Stimulated activated CD4-positive, alpha-beta T cell treated with anti-CD3 and anti-CD28 coated beads, Interleukin-2, amount 100 ng/mL, for 24 hours (primary cell): ENCODE data around the gene GALNT15.

Experiments used
- DNase-seq, 2 donors: peaks; one replicate each; pipeline ENCODE4 v3.0.0-alpha.2; 2020

The GALNT15 gene

DNA sequence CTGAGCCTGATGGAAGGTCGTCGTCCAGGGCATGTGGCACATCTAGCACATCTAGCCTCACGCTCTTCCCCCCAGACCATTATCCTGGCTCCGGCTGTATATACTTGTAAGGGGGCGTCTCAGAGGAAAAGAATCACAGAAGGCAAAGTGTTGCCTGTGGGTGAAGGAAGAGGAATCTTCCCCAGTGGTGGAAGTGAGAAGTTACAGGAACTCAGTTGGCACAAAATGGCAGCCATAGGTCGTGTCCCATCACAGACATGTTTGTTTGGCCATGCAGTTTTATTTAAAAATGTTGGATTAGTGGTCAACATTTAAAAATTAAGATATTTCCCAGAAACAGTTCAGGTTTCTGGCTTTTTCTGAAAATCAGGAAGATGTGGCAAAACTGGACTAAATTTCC lies 13.6 kb downstream of the GALNT15 start:
- DNase-seq = no peak

DNA sequence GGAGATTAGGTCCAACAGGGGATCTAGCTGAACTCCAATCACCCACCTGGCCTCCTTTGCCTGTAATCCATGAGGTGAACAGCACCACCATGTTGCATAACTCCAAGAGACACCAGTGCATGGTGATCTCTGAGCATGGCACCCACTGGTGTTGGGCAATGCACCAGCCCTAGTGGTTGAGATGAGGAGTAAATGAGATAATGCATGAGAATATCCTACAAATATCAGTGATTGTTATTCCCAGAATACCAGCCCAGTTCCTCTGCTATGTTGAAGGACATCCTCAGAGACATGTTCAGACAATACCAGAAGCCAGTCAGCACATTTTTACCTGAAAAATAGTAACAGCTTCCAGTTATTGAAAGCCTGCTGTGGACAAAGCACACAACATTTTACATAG lies 14.7 kb downstream of the GALNT15 start:
- no peak for DNase-seq

DNA sequence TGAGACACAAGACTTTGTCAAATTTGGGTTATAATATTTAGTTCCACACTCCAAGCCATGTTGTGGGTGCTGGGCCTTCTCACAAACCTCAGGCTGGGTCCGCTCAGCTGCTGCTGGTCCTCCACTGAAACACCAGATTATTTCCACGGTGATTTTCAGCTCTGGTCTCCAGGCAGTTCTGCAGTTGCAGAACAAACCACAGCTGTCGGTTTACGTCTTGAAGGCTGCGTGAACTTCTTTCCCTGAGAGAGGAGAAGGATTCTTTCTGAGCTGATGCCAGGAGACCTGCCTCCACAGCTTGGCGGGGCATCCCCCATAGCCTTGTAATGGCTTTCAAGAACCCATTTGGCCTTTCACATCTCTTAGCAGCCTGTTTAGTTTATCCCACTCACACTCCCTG lies 16.2 kb downstream of the GALNT15 start:
- no peak for DNase-seq

DNA sequence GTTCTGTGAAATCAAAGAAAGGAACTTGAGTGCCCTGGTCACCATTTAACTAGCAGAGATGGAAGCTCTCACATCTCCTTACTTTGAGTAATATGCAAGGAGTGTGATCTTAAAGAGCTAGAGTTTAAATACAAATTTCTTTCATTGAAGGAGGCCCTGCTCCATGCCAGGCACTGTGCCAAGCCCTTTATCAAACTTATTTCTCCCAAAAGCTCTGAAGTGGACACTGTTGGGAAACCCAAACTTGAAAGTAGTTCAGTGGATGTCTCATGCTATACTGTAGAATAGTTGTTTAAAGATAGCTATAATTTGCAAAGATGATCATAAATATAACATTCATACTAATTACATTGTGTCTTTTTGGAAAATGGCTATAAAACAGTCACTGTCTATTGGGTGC lies 17.1 kb downstream of the GALNT15 start:
- no peak for DNase-seq

GRCh38 chr3:16192176-16192811 lies 17.8 kb downstream of the GALNT15 start:
- no peak for DNase-seq

DNA sequence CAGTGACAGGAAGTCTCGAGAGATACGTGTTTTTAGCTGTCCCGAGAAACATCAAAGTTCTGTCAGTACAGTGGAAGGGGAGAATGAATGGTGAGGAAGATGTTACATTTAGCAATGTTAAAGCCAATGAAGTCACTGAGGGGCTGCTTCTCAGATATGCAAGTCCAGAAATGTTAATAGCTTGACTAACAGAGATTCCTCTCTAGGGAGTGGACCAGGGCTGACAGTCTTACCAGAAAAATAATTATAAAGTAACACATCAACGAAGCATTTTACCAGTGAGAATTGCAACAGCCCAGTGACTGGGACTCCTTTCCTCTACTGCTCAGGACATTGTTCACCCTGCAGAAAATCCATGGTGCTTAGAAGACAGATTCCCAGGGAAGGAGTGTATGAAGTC lies 23.9 kb downstream of the GALNT15 start:
- no peak for DNase-seq

DNA sequence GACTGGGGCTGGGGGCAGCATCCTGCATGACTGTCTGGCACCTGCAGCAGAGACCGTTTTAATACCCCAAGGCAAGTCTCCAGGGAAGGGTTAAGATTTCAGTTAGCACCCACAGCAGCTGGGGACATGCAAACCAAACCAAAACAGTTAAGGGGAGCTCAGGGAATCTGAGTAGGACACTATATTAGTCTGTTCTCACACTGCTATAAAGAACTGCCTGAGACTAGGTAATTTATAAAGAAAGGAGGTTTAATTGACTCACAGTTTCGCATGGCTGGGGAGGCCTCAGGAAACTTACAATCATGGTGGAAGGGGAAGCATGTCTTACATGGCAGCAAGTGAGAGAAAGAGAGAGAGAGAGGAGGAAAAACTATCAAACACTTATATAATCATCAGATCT lies 25.3 kb downstream of the GALNT15 start:
- no peak for DNase-seq

DNA sequence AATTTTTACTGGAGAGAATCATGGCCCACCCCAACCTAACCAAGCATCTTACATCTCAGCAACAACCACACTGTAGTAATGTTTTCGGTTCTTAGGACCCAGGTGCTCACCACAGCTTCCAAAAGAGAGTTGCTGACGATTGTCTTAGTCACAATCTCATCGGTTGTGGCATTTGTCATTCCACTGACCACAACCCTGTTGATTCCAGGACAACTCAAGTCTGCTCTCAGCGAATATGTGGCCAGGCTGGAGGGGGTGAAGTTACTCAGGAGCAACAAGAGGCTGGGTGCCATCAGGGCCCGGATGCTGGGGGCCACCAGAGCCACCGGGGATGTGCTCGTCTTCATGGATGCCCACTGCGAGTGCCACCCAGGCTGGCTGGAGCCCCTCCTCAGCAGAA lies 25.9 kb downstream of the GALNT15 start:
- peak in 1 of 2 donors; percentile 8 for DNase-seq

- DNase-seq = peak in 1 of 2 donors; percentile 4
Observed at GRCh38 chr3:16203031-16203430, 28.6 kb downstream of the GALNT15 start.

DNA sequence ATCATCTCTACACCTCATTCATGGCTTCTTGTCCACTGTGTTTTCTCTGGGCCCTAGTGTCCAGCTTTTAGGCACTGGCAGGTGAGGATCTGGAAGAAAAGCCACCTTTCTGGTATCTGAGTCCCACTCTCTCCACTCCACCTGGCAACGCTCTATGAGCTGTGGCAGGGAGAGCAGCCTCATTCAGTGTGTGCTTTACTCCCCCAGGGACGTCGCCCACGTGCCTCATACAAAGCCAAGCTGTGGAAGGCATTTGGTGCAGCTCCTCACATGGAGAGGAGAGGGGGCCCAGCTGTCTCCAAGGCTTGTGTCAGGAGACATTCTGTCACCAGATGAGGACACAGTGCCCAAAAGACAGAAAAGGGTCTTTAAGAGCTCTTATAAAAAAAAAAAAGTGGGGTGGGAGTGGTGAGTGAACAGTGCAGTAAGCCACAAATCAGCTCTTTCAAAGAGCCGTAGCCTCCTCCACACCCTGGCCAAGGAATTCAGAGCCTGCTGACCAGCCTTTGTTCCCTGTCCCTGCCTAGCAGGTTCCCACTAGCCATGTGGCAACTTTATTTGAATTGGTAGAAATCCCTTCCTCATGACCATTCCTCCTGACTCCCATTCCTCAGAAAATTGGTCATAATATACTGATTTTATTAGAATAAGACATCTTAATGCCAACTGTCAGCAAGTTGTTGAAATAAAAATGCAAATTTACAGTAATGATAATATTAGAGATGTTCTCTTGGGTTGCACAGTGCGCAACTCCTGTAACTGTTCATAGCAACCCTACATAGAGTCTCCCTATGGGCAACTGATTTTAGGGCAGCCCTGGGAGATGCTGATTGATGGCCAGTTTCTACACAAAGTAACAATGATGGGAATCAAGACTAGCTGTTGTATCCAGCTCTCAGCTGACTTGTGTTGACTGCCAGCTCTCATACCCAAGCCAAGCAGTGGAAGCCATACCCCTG lies 29.5 kb downstream of the GALNT15 start:
- no peak for DNase-seq

DNA sequence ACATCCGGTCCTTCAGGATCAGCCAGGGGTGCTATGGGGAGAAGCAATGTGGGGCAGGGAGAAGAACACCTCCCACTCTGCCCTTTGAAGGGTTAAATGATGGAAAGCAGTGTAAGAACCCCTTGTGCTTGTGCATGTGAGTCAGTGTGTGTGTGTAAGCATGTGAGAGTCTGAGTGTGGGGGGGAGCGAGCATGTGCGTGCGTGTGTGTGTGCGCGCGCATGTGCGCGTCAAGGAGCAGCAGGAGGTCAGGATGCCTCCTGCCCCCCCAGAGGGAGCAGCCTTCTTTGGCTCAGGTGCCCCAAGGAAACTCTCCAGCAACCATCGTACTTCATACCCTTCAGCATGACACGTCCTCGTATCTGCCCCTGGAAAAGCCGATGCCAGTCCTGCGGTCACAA lies 30.3 kb downstream of the GALNT15 start:
- no peak for DNase-seq

GRCh38 chr3:16205156-16205870 lies 30.8 kb downstream of the GALNT15 start:
- DNase-seq = no peak

GRCh38 chr3:16207031-16207430 lies 32.6 kb downstream of the GALNT15 start:
- no peak for DNase-seq

- no peak for DNase-seq
Observed at GRCh38 chr3:16211176-16211904, 36.9 kb downstream of the GALNT15 start.

DNA sequence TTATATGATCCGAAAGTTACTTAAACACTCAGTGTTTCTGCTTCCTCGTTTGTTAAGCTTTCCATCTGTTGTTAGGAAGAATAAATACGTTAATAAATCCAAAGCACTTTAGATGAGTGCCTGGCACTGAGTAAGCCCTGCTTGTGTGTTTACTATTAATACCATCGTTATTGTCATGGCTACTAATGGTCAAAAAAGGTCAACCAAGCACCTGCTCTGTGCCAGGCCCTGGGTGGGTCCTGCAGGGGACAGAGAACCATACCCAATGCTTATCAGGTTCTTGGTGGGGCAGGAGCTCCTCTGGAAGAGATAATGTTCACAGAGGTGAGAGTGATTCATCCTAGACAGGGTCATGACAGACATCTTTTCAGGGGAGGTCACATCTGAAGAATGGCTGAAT lies 39.9 kb downstream of the GALNT15 start:
- DNase-seq = no peak

DNA sequence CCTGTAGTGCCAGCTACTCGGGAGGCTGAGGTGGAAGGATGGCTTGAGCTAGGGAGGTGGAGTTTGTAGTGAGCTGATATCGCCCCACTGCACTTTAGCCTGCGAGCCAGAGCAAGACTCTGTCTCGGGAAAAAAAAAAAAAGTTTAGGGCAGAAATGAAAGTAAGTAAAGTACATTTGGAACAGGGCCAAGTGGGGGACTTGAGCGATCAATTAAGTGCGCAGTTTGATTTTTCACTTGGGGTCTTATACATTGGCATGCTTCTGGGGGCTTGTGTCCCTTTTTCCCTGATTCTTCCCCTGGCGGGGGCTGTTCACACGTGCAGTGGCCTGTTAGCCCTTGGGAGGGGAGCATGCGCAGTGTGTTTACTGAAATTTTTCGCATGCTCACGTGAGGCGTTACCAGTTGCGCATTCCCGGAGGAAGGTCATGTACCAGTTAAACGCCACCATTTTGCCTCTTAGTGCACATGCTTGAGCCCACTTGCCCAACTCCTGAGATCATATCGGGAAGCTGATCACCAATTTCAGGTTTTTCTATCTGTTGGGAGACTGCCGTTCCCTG lies 42.0 kb downstream of the GALNT15 start:
- DNase-seq = no peak

DNA sequence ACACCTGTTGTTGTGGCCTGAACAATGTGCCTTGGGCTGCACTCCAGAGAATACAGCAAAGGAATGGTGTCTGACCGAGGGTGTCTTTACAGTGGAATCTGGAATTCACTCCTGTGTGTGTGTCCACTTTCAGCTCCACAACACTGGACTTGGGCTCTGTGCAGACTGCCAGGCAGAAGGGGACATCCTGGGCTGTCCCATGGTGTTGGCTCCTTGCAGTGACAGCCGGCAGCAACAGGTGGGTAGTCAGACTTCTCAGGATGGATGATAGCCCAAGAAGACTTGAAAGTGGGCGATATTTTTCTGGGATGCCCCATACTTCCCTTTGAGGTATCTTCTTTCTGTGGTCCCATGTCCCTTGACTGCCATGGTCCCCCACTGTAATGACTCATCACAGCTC lies 45.3 kb downstream of the GALNT15 start:
- DNase-seq = no peak

DNA sequence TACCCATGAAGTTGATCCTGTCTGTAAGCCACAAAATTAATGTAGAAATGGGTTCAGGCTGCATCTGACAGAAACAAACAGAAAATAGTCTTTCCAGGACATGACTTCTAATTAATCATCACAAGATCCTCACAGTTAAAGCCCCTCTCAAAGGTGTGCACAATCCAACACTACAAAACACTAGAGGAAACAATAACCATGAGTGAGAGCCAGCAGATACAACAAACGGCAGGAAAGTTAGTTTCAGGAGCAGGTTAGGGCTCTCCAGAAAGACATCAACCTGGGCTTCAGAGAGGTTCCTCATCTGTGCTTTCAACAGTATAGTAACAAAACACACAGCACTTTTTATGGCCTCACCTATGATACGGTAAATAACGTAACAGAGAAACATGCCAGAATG lies 47.5 kb downstream of the GALNT15 start:
- DNase-seq = no peak

DNA sequence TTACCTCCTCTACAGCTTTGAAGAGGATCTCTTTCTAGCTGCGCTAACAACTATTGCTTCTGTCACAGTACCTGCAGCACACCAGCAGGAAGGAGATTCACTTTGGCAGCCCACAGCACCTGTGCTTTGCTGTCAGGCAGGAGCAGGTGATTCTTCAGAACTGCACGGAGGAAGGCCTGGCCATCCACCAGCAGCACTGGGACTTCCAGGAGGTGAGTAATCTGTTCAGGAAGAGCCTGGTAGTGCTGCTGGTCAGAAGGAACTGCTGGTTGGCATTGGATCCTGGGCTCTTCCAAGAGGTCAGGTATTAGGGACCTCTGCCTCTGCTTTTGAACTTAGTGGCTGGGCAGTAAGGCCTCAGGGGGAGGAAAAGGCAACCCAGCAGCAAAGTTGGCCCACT lies 48.1 kb downstream of the GALNT15 start:
- DNase-seq = no peak

- DNase-seq = no peak
Observed at GRCh38 chr3:16224325-16224724, 49.8 kb downstream of the GALNT15 start.

DNA sequence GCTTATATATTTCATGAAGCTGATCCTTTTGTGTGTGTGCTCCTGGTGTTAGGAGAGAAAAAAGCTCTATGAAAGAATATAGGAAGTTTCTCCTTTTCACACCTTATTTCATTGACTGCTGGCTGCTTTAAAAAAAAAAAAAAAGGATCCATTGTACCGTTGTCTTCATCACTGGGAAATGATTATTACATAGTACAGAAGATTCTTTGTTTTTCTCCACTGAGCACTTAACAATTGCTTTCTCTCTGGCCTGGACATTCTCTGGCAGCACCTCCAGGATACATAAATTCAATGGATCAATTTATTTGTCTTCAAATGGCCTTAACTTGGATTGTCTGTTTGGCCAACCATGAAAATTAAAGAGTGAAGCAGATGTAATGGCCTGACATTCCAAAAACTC lies 53.1 kb downstream of the GALNT15 start:
- DNase-seq = no peak

DNA sequence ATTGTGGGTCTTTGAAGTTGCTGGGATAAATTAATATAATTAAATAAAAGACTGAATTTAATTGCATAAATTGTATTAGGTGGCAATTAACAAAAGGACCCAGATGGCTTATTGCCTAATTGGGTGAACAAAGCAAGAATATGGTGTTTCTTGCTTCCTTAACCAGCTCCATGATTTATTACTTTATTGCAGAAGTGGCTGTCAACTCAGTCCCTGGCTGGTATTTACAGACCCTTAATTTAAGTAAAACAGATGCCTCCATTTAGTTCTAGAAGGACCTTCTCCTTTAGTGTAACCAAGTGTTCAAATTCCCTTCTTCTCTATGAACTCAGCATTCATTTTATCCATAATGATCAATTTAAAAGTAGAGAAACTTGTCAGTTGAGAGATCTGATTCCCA lies 55.2 kb downstream of the GALNT15 start:
- no peak for DNase-seq

GRCh38 chr3:16231983-16232382 lies 57.5 kb downstream of the GALNT15 start:
- DNase-seq = no peak
